Measurements from ENCODE around the gene RPEL1.
"Not testable (repeated sequence)": the region's sequence is repeated elsewhere in the genome, so short reads cannot be mapped to it uniquely, and the experiment has no call there.

GRCh38 chr10:103205401-103205800, 40.3 kb upstream of the RPEL1 start:
- TF ChIP-seq CTCF (conservative IDR thresholded peaks at IDR 0.05; ENCODE audit: low read length); EZH2phosphoT487 (IDR thresholded peaks at IDR 0.05; ENCODE audit: borderline replicate concordance): not testable (repeated sequence)
